ENCODE results near the gene DOC2A. TPM values are rescaled to one million over a fixed set of nuclear protein-coding genes. Genes with fewer than 3 reads are reported as not detected.

DOC2A gene
- total RNA-seq, 1 donor from 2014 or later = 0.33 TPM

GRCh38 chr16:29971304-29971703, 39.5 kb downstream of the DOC2A start:
- H3K27me3 ChIP-seq (ENCODE audit: control insufficient read depth, insufficient read depth, low read length) = no peaks in the 10 kb centered on the region
- H3K36me3 ChIP-seq (ENCODE audit: control insufficient read depth, insufficient read depth, low read length) = no peaks in the 10 kb centered on the region
- DNase-seq (ENCODE audit: low read depth) = no peak
- TF ChIP-seq, protein P1, sequence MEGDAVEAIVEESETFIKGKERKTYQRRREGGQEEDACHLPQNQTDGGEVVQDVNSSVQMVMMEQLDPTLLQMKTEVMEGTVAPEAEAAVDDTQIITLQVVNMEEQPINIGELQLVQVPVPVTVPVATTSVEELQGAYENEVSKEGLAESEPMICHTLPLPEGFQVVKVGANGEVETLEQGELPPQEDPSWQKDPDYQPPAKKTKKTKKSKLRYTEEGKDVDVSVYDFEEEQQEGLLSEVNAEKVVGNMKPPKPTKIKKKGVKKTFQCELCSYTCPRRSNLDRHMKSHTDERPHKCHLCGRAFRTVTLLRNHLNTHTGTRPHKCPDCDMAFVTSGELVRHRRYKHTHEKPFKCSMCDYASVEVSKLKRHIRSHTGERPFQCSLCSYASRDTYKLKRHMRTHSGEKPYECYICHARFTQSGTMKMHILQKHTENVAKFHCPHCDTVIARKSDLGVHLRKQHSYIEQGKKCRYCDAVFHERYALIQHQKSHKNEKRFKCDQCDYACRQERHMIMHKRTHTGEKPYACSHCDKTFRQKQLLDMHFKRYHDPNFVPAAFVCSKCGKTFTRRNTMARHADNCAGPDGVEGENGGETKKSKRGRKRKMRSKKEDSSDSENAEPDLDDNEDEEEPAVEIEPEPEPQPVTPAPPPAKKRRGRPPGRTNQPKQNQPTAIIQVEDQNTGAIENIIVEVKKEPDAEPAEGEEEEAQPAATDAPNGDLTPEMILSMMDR (IDR thresholded peaks at IDR 0.05; ENCODE audit: insufficient read depth, low read length, poor library complexity, severe bottlenecking) = no peak
- no peak overlapping the region for H3K4me3 ChIP-seq (ENCODE audit: low read depth, low read length)

GRCh38 chr16:29968205-29968604, 42.6 kb downstream of the DOC2A start:
- no peaks in the 10 kb centered on the region for H3K36me3 ChIP-seq (ENCODE audit: control insufficient read depth, insufficient read depth, low read length)
- TF ChIP-seq, protein P1 (IDR thresholded peaks at IDR 0.05; ENCODE audit: insufficient read depth, low read length, poor library complexity, severe bottlenecking) = no peak
- no peaks in the 10 kb centered on the region for H3K27me3 ChIP-seq (ENCODE audit: control insufficient read depth, insufficient read depth, low read length)
- DNase-seq (ENCODE audit: low read depth) = no peak
- no peak overlapping the region for H3K4me3 ChIP-seq (ENCODE audit: low read depth, low read length)

GRCh38 chr16:29963021-29963743, 47.6 kb downstream of the DOC2A start:
- DNase-seq (ENCODE audit: low read depth) = no peak
- TF ChIP-seq, protein P1 (IDR thresholded peaks at IDR 0.05; ENCODE audit: insufficient read depth, low read length, poor library complexity, severe bottlenecking) = no peak
- Histone ChIP-seq H3K36me3 (ENCODE audit: control insufficient read depth, insufficient read depth, low read length) (no peaks in the 10 kb centered on the region), H3K4me3 (ENCODE audit: low read depth, low read length) (no peak overlapping the region), H3K27me3 (ENCODE audit: control insufficient read depth, insufficient read depth, low read length) (no peaks in the 10 kb centered on the region)

DNA sequence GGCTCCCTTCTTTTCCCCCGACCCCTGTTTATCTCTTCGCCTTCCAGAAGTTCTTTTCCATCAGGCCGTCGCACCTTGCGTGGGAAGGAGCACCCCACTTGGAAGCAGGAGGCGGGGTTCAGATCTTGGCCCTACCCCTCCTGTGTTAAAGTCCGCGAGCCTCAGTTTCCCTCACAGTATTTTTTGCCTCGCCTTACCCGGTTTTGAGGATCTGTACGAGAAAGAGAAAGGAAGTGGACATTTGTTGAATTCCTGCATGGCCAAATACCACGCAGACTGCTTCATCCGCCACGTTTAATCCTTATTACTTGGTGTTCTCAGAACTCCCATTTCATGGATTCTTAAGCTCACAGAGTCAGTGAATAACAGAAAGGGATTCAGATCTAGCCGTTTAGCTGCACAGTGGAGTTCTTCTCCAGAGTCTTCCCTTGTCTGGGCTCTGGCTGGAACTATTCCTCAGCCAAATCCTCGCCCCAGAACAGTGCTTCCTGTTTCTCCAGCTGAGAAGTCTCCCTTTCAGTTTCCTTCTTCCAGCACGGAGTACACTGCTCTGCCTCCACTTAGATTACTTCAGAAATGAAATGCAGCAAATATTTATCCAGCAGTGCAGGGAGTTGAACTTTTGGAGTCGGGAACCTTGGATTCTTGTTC, 48.4 kb downstream of the DOC2A start:
- no peak for DNase-seq (ENCODE audit: low read depth)
- TF ChIP-seq, protein P1 (IDR thresholded peaks at IDR 0.05; ENCODE audit: insufficient read depth, low read length, poor library complexity, severe bottlenecking) = no peak
- H3K36me3 ChIP-seq (ENCODE audit: control insufficient read depth, insufficient read depth, low read length) = no peaks in the 10 kb centered on the region
- peak overlapping the region; percentile 77 for H3K4me3 ChIP-seq (ENCODE audit: low read depth, low read length)
- no peaks in the 10 kb centered on the region for H3K27me3 ChIP-seq (ENCODE audit: control insufficient read depth, insufficient read depth, low read length)

DNA sequence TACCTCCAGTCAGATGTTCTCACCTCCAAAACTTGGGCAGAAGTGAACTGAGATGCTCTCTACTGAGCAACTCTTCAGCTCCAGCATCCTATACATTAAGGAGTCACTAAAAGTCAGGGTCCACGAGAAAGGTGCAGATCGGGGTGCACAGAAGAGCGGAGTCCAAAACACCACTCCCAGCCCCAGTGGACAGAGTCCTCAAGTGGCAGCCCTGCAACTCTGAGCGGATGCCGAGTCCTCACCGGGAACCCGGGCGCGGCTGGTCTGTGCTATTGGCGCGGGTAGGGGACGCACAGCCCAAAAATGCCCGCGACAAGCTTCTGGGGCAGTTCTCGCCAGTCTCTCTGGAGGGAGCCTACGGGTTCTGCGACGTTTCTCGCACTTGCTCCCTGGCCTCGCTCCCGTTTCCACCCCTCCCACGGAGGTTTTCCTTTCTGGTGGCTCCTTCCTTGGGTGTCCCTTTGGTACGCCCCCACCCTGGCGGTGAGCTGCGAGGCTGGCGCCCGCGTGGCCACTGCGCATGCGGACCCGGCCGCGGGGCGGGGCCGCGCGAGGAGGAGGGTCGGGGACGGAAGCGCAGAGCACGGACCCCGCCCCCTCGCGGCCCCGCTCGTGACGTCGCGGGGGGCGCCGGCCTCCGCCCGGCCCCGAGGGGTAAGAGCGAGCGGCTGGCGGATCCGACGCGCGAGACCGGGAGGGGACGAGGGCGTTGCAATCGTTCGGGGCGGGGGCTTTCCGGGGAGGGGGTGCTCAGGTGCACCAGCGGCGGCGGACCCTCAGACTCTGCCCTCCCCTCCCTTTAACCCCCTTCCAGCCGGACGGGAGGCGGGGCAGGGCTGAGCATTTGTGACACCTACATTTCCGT, 49.1 kb downstream of the DOC2A start, which contains the start of gene TMEM219:
TSS of gene TMEM219 (plus strand) at position 601 of the 865 bp plus-strand sequence. CDS start 1,065 bp downstream, outside the sequence.
- DNase-seq (ENCODE audit: low read depth) = no peak
- TF ChIP-seq, protein P1 (IDR thresholded peaks at IDR 0.05; ENCODE audit: insufficient read depth, low read length, poor library complexity, severe bottlenecking) = peak; percentile 26
- Histone ChIP-seq H3K27me3 (ENCODE audit: control insufficient read depth, insufficient read depth, low read length) (no peaks in the 10 kb centered on the region), H3K4me3 (ENCODE audit: low read depth, low read length) (peak within 1 kb of the TSS; percentile 77), H3K36me3 (ENCODE audit: control insufficient read depth, insufficient read depth, low read length) (no peaks in the 10 kb centered on the region)

All from kidney epithelial cell (primary cell).